ENCODE data around the gene PUS3. TPM values are rescaled to one million over a fixed set of nuclear protein-coding genes. Genes with fewer than 3 reads are reported as not detected.

The PUS3 gene
- total RNA-seq, 1 experiment from 2014 or later = 22.4 TPM

DNA sequence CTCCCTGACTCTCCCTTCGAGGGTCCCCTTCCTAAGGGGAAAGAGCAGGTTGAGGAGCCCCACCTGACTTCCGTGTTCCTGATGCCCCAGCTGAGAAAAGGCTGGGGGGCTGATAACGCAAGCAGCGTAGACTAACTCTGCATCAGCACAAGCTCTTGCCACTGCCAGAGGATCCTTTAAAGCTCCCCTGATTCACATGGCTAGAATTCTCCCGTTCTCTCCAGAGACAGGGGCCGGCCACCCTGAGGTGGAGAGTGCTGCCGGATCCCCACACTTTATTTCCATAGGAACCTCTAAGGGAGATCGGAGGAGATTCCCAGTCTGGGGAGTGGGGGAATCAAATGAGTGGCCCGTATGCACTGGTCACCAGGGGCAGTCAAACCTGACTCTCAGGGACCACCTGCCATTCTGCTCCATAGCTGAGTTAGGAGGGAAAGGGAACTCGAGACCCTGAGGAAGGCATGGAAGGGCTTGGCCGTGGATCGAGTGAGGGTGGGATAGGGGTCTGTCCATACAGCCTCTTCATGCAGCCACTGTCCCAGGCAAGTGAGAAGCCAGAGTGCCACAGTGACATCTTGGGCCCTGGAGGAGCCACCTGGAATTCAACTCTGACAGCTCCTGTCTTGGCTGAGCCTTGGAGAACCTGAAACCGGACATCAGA lies 41.5 kb upstream of the PUS3 start:
- Histone ChIP-seq H3K4me1 (no peaks in the 10 kb centered on the region), H3K9me3 (no peaks in the 10 kb centered on the region), H3K36me3 (ENCODE audit: control insufficient read depth, insufficient read depth, low read length) (no peaks in the 10 kb centered on the region), H3K4me3 (ENCODE audit: low read depth, low read length) (no peak overlapping the region), H3K27me3 (replicated peaks; ENCODE audit: control insufficient read depth, insufficient read depth, low read length) (0 out of 2 replicates have a peak, but pooled peaks cover 1% of the 10 kb centered on the region)
- peaks cover 5% of the 10 kb centered on the region for H3K4me1 Mint-ChIP-seq (ENCODE audit: low read depth, unreplicated experiment)
- H3K27ac Mint-ChIP-seq (ENCODE audit: unreplicated experiment) = no peak overlapping the region
- H3K27me3 Mint-ChIP-seq (ENCODE audit: insufficient read depth, unreplicated experiment) = peaks cover 6% of the 10 kb centered on the region
- no peak for DNase-seq
- H3K9me3 Mint-ChIP-seq (ENCODE audit: unreplicated experiment) = no peaks in the 10 kb centered on the region
- ChIA-PET POLR2A (no interaction called here), CTCF (interaction anchor here (1.1 to 2.5 kb wide), 2 partner anchors 117 to 249 kb away, joined by 4 to 11 read pairs; no protein-coding TSS in a partner anchor)
- intact Hi-C loops (cut with micrococcal nuclease; ENCODE audit: unreplicated experiment) = no loop called here
- H3K36me3 Mint-ChIP-seq (ENCODE audit: insufficient read depth, unreplicated experiment) = no peaks in the 10 kb centered on the region
- no peak for TF ChIP-seq CTCF (IDR thresholded peaks at IDR 0.05; ENCODE audit: insufficient read depth in 1 of 2, low read depth in 1 of 2, low read length in 1 of 2, severe bottlenecking in 1 of 2, unreplicated experiment in 1 of 2)
- H3K4me3 Mint-ChIP-seq (ENCODE audit: unreplicated experiment) = no peak overlapping the region
- no TSS peak for BruUV-seq (replicated peaks)

GRCh38 chr11:125943661-125944349 lies 40.8 kb upstream of the PUS3 start:
- no peak overlapping the region for H3K4me3 ChIP-seq (ENCODE audit: low read depth, low read length)
- no peak for TF ChIP-seq CTCF (IDR thresholded peaks at IDR 0.05; ENCODE audit: insufficient read depth in 1 of 2, low read depth in 1 of 2, low read length in 1 of 2, severe bottlenecking in 1 of 2, unreplicated experiment in 1 of 2)
- Mint-ChIP-seq H3K4me3 (ENCODE audit: unreplicated experiment) (no peak overlapping the region), H3K36me3 (ENCODE audit: insufficient read depth, unreplicated experiment) (no peaks in the 10 kb centered on the region), H3K9me3 (ENCODE audit: unreplicated experiment) (no peaks in the 10 kb centered on the region), H3K27ac (ENCODE audit: unreplicated experiment) (no peak overlapping the region), H3K27me3 (ENCODE audit: insufficient read depth, unreplicated experiment) (peaks cover 6% of the 10 kb centered on the region), H3K4me1 (ENCODE audit: low read depth, unreplicated experiment) (peaks cover 5% of the 10 kb centered on the region)
- H3K36me3 ChIP-seq (ENCODE audit: control insufficient read depth, insufficient read depth, low read length) = no peaks in the 10 kb centered on the region
- H3K4me1 ChIP-seq = no peaks in the 10 kb centered on the region
- 0 out of 2 replicates have a peak, but pooled peaks cover 1% of the 10 kb centered on the region for H3K27me3 ChIP-seq (replicated peaks; ENCODE audit: control insufficient read depth, insufficient read depth, low read length)
- CTCF ChIA-PET = interaction anchor here (2.5 to 4.1 kb wide), 2 partner anchors 118 to 250 kb away, joined by 11 to 32 read pairs; partner anchors contain the start of gene CDON
- intact Hi-C loops (cut with micrococcal nuclease; ENCODE audit: unreplicated experiment) = no loop called here
- BruUV-seq (replicated peaks) = no TSS peak
- no peaks in the 10 kb centered on the region for H3K9me3 ChIP-seq
- DNase-seq = no peak
- POLR2A ChIA-PET = no interaction called here

DNA sequence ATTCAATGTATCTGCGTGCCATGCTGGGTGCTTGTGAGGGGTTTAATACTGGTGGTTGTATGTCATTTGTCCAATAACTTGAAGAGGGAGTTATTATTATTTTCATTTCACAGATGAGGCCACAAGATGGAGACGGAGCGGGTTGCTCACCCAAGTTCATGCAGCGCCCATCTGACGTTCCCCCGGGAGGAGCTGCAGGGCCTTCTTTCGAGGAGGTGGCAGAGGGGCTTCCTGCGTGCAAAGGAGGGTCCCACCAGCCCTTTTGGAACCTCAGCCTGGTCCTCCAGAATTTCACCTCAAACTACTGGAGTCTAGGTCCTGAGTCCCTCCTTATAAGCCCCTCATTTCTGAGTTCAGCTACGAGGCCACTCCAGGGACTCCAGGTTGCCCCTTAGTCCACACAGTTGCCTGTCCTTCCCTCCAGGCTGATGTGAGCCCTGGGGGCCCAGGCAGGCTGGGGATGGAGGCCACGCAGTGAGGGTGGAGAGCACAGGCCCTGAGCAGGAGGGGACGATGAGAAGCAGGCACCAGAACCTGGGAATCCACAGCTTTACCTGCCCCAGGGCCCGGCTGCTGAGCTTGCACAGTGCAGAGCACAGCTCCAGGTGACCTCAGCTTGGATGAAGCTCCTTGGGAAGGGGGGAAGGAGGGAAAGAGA lies 39.9 kb upstream of the PUS3 start:
- POLR2A ChIA-PET = no interaction called here

More for the DNA sequence above, 39.9 kb upstream of the PUS3 start:
- intact Hi-C loops (cut with micrococcal nuclease; ENCODE audit: unreplicated experiment) = loop anchor here (1.0 kb wide), 2 partner anchors 118 to 251 kb away; no protein-coding TSS in a partner anchor
- Mint-ChIP-seq H3K9me3 (ENCODE audit: unreplicated experiment) (no peaks in the 10 kb centered on the region), H3K4me1 (ENCODE audit: low read depth, unreplicated experiment) (peaks cover 5% of the 10 kb centered on the region), H3K27ac (ENCODE audit: unreplicated experiment) (no peak overlapping the region), H3K27me3 (ENCODE audit: insufficient read depth, unreplicated experiment) (peaks cover 6% of the 10 kb centered on the region), H3K36me3 (ENCODE audit: insufficient read depth, unreplicated experiment) (no peaks in the 10 kb centered on the region), H3K4me3 (ENCODE audit: unreplicated experiment) (no peak overlapping the region)
- no peak for TF ChIP-seq CTCF (IDR thresholded peaks at IDR 0.05; ENCODE audit: insufficient read depth in 1 of 2, low read depth in 1 of 2, low read length in 1 of 2, severe bottlenecking in 1 of 2, unreplicated experiment in 1 of 2)
- 0 out of 2 replicates have a peak, but pooled peaks cover 1% of the 10 kb centered on the region for H3K27me3 ChIP-seq (replicated peaks; ENCODE audit: control insufficient read depth, insufficient read depth, low read length)
- no TSS peak for BruUV-seq (replicated peaks)
- no peaks in the 10 kb centered on the region for H3K9me3 ChIP-seq
- H3K4me3 ChIP-seq (ENCODE audit: low read depth, low read length) = no peak overlapping the region
- CTCF ChIA-PET = interaction anchor here (1.2 to 4.1 kb wide), 4 partner anchors 18 to 252 kb away, joined by 3 to 32 read pairs (median 18); partner anchors contain the start of gene CDON
- no peaks in the 10 kb centered on the region for H3K36me3 ChIP-seq (ENCODE audit: control insufficient read depth, insufficient read depth, low read length)
- no peaks in the 10 kb centered on the region for H3K4me1 ChIP-seq
- DNase-seq = peak in 1 of 2 experiments; percentile 27

All from Caco-2 (cell line).